Measurements from ENCODE around the gene APOL2.
A peak's percentile ranks its signal among the peaks of the same experiment; 100 is the strongest.

APOL2 gene, protein sequence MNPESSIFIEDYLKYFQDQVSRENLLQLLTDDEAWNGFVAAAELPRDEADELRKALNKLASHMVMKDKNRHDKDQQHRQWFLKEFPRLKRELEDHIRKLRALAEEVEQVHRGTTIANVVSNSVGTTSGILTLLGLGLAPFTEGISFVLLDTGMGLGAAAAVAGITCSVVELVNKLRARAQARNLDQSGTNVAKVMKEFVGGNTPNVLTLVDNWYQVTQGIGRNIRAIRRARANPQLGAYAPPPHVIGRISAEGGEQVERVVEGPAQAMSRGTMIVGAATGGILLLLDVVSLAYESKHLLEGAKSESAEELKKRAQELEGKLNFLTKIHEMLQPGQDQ

DNA sequence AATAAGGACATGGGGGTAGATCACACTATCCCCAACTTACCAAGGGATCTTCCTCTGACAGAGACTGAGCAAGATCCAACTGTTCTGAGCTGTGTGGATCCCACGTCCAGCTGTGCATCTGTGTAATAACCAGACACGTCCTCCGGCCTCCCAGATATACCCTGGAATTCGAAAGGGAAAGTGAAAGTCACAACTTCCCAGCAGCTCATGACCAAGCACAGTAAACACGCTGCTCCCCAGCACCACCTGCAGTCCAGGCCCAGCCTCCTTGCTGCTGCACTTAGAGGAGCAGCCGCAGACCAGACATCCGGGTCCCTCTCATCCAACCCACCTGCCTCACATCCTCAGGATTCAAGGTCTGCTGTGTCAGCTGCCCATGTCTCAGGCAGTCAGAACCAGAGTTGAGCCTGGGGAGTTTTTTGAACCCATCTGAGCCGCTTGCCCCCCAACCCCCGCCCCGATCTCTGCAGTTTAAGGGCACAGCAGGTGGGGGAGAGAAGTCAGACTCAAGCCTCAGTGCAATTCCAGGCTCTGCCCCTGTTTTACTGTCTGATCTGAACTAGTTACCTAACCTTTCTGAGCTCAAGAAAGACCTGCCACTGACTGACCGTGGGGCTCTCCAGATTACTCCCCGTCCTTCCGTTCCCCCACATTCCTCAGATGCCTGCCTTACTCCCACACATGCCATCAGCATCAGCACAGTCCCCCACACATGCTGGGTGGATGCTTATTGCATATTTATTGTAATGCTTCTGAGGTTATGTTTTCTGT lies at the start of gene APOL2:
Gene APOL2, minus strand, starts transcription at position 127 of the 771 bp plus-strand sequence. CDS start 6,365 bp downstream, outside the sequence.
- peaks cover 45% of the 10 kb centered on the region for H3K36me3 Mint-ChIP-seq
- DNase-seq, result peak; percentile 94
- peak within 1 kb of the TSS; percentile 100 for H3K4me3 Mint-ChIP-seq
- H3K27ac Mint-ChIP-seq, result peak within 1 kb of the TSS; percentile 98
- H3K4me1 Mint-ChIP-seq, result peaks cover 49% of the 10 kb centered on the region
- peaks cover 18% of the 10 kb centered on the region for H3K9me3 Mint-ChIP-seq
- CTCF ChIA-PET, result interaction anchor here (0.6 to 3.2 kb wide), 25 partner anchors 12 to 247 kb away, joined by 3 to 30 read pairs (median 4); partner anchors contain the start of genes APOL1 and APOL3
- peaks cover 11% of the 10 kb centered on the region for H3K27me3 Mint-ChIP-seq

DNA sequence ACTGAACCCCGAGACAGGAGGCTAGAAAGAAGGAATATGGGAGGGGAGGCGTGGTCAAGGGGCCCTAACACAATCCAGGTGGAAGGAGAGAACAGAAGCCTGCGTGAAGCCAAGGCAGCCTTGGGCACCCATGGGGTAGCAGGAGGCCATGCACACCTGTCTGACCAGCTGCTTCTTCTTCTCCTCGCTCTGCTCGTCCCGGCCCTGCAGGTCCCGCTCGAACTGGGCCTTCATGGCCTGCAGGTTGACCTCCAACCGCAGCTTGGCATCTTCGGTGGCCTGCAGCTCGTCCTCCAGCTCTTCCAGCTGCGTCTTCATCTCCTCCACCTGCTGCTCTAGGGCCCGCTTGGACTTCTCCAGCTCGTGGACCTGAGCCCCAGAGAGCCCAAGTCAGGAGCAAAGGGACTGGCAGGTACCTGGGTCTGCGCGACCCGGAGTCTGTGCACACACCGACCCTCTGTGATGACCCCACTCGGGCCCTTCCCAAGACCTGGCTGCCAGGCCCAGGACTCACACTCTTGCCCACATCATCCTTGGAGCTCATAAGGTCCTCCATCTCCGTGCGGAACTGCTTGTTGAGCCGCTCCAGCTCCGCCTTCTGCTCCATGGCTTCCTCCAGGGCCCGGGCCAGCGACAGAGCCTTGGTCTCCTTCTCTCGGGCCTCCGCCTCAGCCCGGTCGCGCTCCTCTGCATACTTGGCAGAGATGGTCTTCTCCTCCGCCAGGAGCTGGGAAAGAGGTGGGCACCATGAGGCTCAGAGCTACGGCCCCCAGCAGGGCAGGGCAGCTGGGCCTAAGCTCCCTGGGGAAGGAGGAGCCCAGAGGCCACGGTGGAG lies 49.5 kb upstream of the APOL2 start:
- Mint-ChIP-seq H3K4me3 (no peak overlapping the region), H3K27ac (peak overlapping the region; percentile 87), H3K36me3 (peaks cover 73% of the 10 kb centered on the region), H3K27me3 (no peaks in the 10 kb centered on the region), H3K4me1 (peaks cover 62% of the 10 kb centered on the region), H3K9me3 (no peaks in the 10 kb centered on the region)
- CTCF ChIA-PET, result interaction anchor here (0.9 to 4.2 kb wide), 6 partner anchors 9 to 194 kb away, joined by 3 to 25 read pairs (median 8); no protein-coding TSS in a partner anchor
- DNase-seq, result no peak

DNA sequence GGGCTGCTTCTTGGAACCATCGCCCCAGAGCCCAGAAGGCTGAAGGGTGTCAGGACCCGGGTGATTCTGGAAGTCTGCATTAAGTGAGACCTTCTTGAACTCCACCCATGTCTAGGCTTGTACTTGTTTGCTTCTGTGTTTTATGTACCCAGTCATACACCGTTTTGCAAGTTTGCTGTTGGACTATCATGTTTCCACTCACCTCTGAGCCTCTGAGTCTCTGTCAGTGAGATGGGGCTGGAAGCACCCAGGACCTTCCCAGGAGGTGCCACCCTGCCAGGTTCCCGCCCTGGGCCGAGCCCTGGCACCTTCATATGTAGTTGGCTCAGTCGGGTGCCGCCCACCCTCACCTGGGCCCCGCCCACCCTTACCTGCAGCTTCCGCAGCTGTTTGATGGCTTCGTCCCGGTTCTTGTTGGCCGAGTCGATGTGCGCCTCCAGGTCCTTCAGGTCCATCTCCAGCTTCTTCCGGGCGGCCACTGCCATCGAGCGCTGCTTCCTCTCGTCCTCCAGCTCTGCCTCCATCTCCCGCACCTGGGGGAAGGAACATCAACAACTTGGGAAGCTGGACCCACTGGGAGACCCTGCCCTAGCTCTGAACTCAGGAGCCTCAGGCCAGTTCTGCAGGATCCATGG lies 48.7 kb upstream of the APOL2 start:
- peaks cover 59% of the 10 kb centered on the region for H3K4me1 Mint-ChIP-seq
- no peak for DNase-seq
- H3K9me3 Mint-ChIP-seq, result no peaks in the 10 kb centered on the region
- no peaks in the 10 kb centered on the region for H3K27me3 Mint-ChIP-seq
- CTCF ChIA-PET, result interaction anchor here (0.9 to 4.2 kb wide), 5 partner anchors 10 to 194 kb away, joined by 3 to 25 read pairs (median 8); no protein-coding TSS in a partner anchor
- H3K36me3 Mint-ChIP-seq, result peaks cover 73% of the 10 kb centered on the region
- peak overlapping the region; percentile 87 for H3K27ac Mint-ChIP-seq
- H3K4me3 Mint-ChIP-seq, result no peak overlapping the region

DNA sequence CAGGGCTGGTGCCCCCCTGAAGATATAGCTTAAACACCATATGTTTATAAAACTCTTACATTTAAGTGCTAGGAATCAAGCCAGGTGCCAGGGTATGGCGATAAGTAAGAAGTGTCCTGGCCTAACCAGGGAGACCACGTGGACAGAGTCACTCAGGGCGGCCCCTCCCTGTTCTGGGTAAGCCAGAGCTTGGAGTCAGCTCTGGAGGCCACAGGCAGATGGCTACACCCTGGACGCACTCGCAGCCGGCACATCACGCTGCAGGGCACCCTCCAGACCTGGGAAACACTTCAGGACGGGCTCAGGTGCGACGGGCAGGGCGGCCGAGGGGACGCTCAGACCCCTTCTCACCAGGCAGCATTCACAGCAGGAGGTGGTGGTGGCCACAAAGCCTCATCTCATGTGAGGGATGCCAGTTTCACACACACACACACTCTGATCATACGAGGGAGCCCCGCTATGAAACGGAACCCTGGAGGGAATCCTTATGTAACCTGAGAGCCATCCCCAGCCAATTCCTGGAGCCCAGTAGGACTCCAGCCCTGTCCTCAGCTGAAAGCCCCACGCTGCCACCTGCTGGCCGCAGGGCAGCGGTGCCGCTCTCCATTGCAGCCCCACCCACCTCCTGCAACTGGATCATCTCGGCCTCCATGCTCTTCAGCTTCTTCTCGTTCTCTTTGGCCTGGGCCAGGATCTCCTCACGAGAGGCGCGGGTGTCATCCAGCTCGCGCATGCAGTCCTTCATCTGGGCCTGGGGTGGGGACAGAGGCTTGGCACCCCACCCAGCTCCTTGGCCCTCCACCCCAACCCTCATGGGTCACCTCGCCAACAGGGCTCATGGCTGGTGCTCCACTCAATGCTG lies 47.0 kb upstream of the APOL2 start:
- Mint-ChIP-seq H3K27ac (peak overlapping the region; percentile 86), H3K9me3 (no peaks in the 10 kb centered on the region), H3K36me3 (peaks cover 71% of the 10 kb centered on the region), H3K4me3 (no peak overlapping the region), H3K27me3 (no peaks in the 10 kb centered on the region), H3K4me1 (peaks cover 44% of the 10 kb centered on the region)
- CTCF ChIA-PET, result interaction anchor here (0.6 to 4.2 kb wide), 14 partner anchors 8 to 184 kb away, joined by 3 to 25 read pairs (median 5); no protein-coding TSS in a partner anchor
- DNase-seq, result peak; percentile 74

DNA sequence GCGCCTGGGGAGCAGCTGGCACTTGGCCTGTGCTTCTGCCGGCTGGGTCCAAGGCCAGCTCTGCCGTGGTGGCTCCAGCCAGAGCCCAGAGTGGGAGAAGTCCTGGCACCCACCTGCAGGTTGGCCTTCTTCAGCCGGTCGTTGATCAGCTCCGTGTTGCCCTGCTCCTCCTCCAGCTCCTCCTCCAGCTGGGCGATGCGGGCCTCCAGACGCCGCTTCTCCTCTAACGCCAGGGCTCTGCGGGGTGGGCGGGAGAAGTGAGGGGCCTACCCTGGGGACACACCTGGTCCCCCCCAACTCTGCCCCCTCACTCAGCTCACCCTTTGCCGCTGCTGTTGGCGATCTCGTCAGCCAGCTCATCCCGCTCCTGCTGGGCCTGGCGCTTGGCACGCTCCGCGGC lies 46.2 kb upstream of the APOL2 start:
- Mint-ChIP-seq H3K27me3 (no peaks in the 10 kb centered on the region), H3K4me3 (no peak overlapping the region), H3K27ac (no peak overlapping the region), H3K4me1 (peaks cover 40% of the 10 kb centered on the region), H3K36me3 (peaks cover 75% of the 10 kb centered on the region), H3K9me3 (no peaks in the 10 kb centered on the region)
- CTCF ChIA-PET, result interaction anchor here (1.1 to 4.2 kb wide), 11 partner anchors 8 to 185 kb away, joined by 3 to 25 read pairs (median 5); no protein-coding TSS in a partner anchor
- DNase-seq, result no peak

DNA sequence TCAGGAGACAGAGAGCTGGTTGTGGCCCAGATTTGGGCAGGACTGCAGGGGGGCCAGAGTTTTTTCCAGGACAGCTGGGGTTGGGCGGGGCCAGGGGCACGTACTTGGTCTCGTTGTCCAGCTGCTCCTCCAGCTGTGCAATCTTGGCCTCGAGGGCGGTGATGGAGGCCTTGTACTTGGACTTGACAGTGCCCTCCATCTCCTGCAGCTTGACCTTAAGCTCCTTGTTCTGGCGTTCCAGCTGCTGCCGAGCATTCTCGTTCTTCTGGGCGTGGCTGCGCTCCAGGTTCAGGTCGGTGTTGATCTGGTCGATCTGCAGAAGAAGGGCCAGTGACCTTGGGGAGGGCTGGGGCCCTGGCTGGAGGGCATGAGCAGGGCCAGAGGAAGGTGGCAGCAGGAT lies 45.7 kb upstream of the APOL2 start:
- CTCF ChIA-PET, result interaction anchor here (1.2 to 4.2 kb wide), 5 partner anchors 9 to 82 kb away, joined by 3 to 25 read pairs (median 14); no protein-coding TSS in a partner anchor
- no peaks in the 10 kb centered on the region for H3K27me3 Mint-ChIP-seq
- H3K27ac Mint-ChIP-seq, result no peak overlapping the region
- peaks cover 37% of the 10 kb centered on the region for H3K4me1 Mint-ChIP-seq
- H3K36me3 Mint-ChIP-seq, result peaks cover 78% of the 10 kb centered on the region
- no peaks in the 10 kb centered on the region for H3K9me3 Mint-ChIP-seq
- no peak for DNase-seq
- no peak overlapping the region for H3K4me3 Mint-ChIP-seq

DNA sequence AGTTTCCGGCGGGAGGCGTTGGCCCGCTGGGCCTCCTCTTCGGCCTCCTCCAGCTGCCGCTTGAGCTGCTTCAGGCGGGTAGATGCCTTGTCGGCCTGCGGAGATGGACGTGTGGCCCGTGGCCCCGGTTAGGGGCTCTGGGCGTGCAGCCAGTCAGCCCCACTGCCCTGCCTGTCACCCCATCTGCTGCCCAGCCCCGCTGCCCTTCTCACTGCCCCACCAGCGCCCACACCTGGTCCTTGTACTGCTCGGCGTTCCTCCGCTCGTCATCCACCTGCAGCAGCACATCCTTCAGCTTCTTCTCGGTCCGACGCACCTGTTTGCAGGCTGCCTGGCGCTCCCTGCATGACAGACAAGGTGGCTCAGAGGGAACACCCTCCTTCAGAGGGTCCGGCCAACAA lies 44.8 kb upstream of the APOL2 start:
- H3K27ac Mint-ChIP-seq, result no peak overlapping the region
- H3K27me3 Mint-ChIP-seq, result no peaks in the 10 kb centered on the region
- H3K36me3 Mint-ChIP-seq, result peaks cover 75% of the 10 kb centered on the region
- no peak for DNase-seq
- CTCF ChIA-PET, result no interaction called here
- no peaks in the 10 kb centered on the region for H3K9me3 Mint-ChIP-seq
- no peak overlapping the region for H3K4me3 Mint-ChIP-seq
- peaks cover 31% of the 10 kb centered on the region for H3K4me1 Mint-ChIP-seq

DNA sequence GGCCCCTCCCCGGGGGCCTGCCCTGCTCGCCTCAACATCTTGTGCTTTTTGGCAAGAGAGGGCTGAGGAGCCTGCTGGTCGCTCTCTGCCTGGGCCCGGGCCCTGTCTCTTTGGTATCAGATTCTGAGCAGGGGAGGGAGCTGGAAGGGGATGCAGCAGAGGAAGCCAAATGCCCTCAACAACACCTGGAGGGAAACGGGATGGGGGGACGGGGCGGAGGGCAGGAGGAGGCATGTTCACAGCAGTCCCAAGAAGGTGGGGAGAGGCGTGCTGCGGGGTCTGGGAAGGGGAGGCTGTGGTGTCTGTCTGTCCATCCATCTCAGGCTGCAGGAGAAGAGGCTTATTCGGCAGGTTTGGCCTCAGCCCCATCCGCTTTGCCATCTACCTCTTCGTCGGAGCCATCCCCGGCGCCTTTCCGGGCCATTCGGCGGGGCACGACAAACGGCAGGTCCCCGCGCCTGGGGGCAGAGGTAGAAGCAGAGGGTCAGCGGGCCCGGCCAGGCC lies 43.1 kb upstream of the APOL2 start:
- Mint-ChIP-seq H3K4me3 (no peak overlapping the region), H3K36me3 (peaks cover 59% of the 10 kb centered on the region), H3K27me3 (no peaks in the 10 kb centered on the region), H3K9me3 (no peaks in the 10 kb centered on the region), H3K4me1 (peaks cover 25% of the 10 kb centered on the region), H3K27ac (peak overlapping the region; percentile 28)
- CTCF ChIA-PET, result no interaction called here
- no peak for DNase-seq

DNA sequence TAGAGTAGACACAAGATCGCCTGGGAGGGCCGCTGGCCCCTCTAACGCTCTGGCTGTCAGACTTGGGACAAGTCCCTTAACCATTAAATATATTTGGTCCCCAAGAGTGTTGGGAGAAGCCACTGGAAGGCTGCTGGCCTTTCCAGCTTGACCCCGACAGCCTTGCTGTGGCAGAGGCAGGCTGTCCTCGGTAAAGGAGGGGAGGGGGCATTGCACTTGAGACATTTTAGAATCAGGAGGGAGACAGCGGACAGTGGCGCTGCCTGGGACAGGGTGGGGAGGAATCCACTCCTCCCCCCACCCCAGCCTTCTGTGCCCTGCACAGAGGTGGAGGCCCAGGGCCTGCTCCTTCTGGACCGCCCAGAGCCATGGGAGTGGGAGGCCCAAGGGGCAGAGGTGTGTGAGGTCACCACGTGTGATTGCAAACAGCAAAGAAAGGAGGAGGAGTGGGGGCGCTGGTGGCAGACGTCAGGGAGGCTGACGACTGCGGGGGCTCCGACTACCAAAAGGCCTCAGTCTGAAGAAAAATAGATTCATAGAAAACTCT lies 42.5 kb upstream of the APOL2 start:
- no peak for DNase-seq
- Mint-ChIP-seq H3K36me3 (peaks cover 54% of the 10 kb centered on the region), H3K4me3 (no peak overlapping the region), H3K9me3 (no peaks in the 10 kb centered on the region), H3K27ac (no peak overlapping the region), H3K27me3 (no peaks in the 10 kb centered on the region), H3K4me1 (peaks cover 25% of the 10 kb centered on the region)
- CTCF ChIA-PET, result interaction anchor here (0.8 kb wide), 1 partner anchor 12 kb away, joined by 3 read pairs; no protein-coding TSS in a partner anchor

DNA sequence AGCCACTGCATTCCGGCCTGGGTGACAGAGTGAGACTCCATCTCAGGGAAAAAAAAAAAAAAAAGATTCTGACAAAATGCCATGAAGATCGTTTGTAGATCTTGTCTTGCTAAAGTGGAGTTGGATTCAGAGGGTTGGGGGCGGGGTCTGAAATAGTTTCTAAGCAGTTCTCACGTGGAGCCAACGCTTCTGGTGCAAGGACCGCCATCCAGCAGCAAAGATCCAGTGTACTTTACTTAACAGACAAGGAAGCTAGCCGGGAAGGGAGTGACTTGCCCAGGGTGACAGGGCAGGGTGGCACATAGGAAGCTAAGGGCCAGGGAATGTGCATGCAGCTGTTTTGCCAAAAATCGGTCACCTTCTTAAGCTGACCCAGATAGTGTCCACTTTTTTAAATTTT lies 41.1 kb upstream of the APOL2 start:
- peak; percentile 20 for DNase-seq
- CTCF ChIA-PET, result interaction anchor here (0.6 to 1.7 kb wide), 4 partner anchors 21 to 1327 kb away, joined by 3 to 4 read pairs (median 3); no protein-coding TSS in a partner anchor
- peak overlapping the region; percentile 45 for H3K27ac Mint-ChIP-seq
- H3K4me3 Mint-ChIP-seq, result no peak overlapping the region
- no peaks in the 10 kb centered on the region for H3K9me3 Mint-ChIP-seq
- H3K4me1 Mint-ChIP-seq, result peaks cover 29% of the 10 kb centered on the region
- no peaks in the 10 kb centered on the region for H3K27me3 Mint-ChIP-seq
- H3K36me3 Mint-ChIP-seq, result peaks cover 44% of the 10 kb centered on the region

DNA sequence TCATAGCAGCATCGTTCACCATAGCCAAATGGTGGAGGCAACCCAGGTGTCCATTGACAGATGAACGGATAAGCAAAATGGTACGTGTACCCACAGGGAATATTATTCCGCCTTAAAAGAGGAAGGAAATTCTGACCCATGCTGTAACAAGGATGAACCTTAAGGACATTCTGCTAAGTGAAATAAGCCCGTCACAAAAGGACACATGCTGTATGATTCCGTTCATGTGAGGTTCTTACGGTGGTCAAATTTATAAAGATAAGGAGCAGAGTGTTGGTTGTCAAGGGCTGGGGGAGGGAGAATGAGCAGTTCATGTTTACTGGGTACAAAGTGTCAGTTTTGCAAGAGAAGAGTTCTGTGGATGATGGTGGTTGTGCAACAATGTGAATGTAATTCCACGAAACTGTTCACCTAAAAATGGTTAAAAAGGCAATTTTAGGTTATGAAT lies 39.9 kb upstream of the APOL2 start:
- Mint-ChIP-seq H3K9me3 (no peaks in the 10 kb centered on the region), H3K4me1 (peaks cover 34% of the 10 kb centered on the region), H3K36me3 (peaks cover 37% of the 10 kb centered on the region), H3K4me3 (no peak overlapping the region), H3K27ac (peak overlapping the region; percentile 58), H3K27me3 (no peaks in the 10 kb centered on the region)
- CTCF ChIA-PET, result interaction anchor here (1.0 to 2.4 kb wide), 8 partner anchors 7 to 215 kb away, joined by 3 to 14 read pairs (median 3); partner anchors contain the start of gene APOL2
- no peak for DNase-seq

All from activated naive CD4-positive, alpha-beta T cell treated with anti-CD3 and anti-CD28 coated beads, Interleukin-2, amount 10 ng/mL, durations not matched to agents 7 days and 5 days (primary cell).